Prostate gland (tissue), 2 donors: Measurements from ENCODE around the gene SNX17.

ENCODE experiments used
- POLR2AphosphoS5 ChIP-seq: sonication (generic); formaldehyde crosslinking; IDR thresholded peaks from one replicate; pipeline ENCODE4 v1.6.1; 2017; ENCODE audit warnings: antibody characterized with exemption
- TF ChIP-seq, protein P1 (sequence below), 4 experiments: fragments of 200-600 bp in 2 of 4; fragments of 450-650 bp in 2 of 4; sonication (generic) in 2 of 4; IDR thresholded peaks; 1 replicate in 3 of 4; 2 replicates in 1 of 4; pipeline ENCODE4 v1.5.1; 2016 to 2019; ENCODE audit warnings: antibody characterized with exemption in 4 of 4, mild to moderate bottlenecking in 2 of 4, moderate library complexity in 2 of 4

DNA sequence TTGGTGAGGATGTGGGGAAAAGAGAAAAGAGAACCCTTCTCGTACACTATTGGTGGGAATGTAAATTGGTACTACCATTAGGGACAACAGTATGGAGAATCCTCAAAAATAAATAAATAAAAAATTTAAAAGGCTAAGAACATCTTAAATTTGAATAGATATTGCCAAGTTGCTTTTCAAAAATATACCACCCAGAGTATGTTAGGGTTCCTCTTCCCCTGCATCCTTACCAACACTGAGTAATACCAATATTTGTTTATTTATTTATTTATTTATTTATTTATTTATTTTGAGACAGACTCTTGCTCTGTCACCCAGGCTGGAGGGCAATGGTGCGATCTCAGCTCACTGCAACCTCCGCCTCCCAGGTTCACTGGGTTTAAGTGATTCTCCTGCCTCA, 52.5 kb downstream of the SNX17 start:
- TF ChIP-seq, protein P1, sequence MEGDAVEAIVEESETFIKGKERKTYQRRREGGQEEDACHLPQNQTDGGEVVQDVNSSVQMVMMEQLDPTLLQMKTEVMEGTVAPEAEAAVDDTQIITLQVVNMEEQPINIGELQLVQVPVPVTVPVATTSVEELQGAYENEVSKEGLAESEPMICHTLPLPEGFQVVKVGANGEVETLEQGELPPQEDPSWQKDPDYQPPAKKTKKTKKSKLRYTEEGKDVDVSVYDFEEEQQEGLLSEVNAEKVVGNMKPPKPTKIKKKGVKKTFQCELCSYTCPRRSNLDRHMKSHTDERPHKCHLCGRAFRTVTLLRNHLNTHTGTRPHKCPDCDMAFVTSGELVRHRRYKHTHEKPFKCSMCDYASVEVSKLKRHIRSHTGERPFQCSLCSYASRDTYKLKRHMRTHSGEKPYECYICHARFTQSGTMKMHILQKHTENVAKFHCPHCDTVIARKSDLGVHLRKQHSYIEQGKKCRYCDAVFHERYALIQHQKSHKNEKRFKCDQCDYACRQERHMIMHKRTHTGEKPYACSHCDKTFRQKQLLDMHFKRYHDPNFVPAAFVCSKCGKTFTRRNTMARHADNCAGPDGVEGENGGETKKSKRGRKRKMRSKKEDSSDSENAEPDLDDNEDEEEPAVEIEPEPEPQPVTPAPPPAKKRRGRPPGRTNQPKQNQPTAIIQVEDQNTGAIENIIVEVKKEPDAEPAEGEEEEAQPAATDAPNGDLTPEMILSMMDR (IDR thresholded peaks at IDR 0.05) = no peak
- no peak for TF ChIP-seq POLR2AphosphoS5
